IMR-90 (cell line): Measurements from ENCODE around the gene KRTAP10-3. TPM values are rescaled to one million over a fixed set of nuclear protein-coding genes. Genes with fewer than 3 reads are reported as not detected.

ENCODE experiments used
- ATAC-seq: fragments of 200-7000 bp; cut with Tn5 transposase; 2 replicates; pipeline ENCODE4 v1.9.1; 2020; ENCODE audit warnings: low read depth, mild to moderate bottlenecking, moderate library complexity
- BruUV-seq: library from RNA; stranded (reverse); fragments of 400-500 nt; replicated peaks from 2 replicates; lab custom pipeline; 2021; lab: Mats Ljungman, UMichigan
- CTCF ChIA-PET: fragments of 300-600 bp; formaldehyde crosslinking; extraction: SDS; loops from one replicate; lab custom pipeline; 2021; ENCODE audit warnings: antibody characterized with exemption; lab: Yijun Ruan, JAX
- POLR2A ChIA-PET: fragments of 300-600 bp; sonication (Branson Sonifier 250); formaldehyde crosslinking; loops from one replicate; lab custom pipeline; 2022; ENCODE audit warnings: antibody characterized with exemption; ENCODE audit not compliant: unreplicated experiment; lab: Charles Lee
- DNase-seq: peaks from one replicate; pipeline ENCODE4 v3.0.0; 2013
- H2AFZ ChIP-seq: replicated peaks from 2 replicates; pipeline ENCODE3; 2013; ENCODE audit warnings: low read length, mild to moderate bottlenecking; ENCODE audit not compliant: poor library complexity
- H2AK5ac ChIP-seq: 2 replicates; pipeline ENCODE4 v1.6.1; 2013; ENCODE audit warnings: low read depth, low read length, inconsistent platforms
- H2AK9ac ChIP-seq: replicated peaks from 2 replicates; pipeline ENCODE3; 2013; ENCODE audit warnings: mild to moderate bottlenecking, low read depth, low read length, moderate library complexity; ENCODE audit not compliant: poor library complexity
- H2BK120ac ChIP-seq: 2 replicates; pipeline ENCODE4 v1.6.1; 2013; ENCODE audit warnings: low read depth, low read length, inconsistent platforms
- H2BK15ac ChIP-seq: 3 replicates; pipeline ENCODE4 v1.6.1; 2013; ENCODE audit warnings: low read depth, low read length, inconsistent platforms
- H2BK20ac ChIP-seq: 2 replicates; pipeline ENCODE4 v1.6.1; 2013; ENCODE audit warnings: low read depth, mild to moderate bottlenecking, inconsistent platforms, low read length, moderate library complexity
- H2BK5ac ChIP-seq: 2 replicates; pipeline ENCODE4 v1.6.1; 2013; ENCODE audit warnings: mild to moderate bottlenecking, low read depth, low read length, inconsistent platforms; ENCODE audit not compliant: poor library complexity, severe bottlenecking
- H3K14ac ChIP-seq: replicated peaks from 2 replicates; pipeline ENCODE4 v1.6.1; 2013; ENCODE audit warnings: low read depth, low read length, inconsistent platforms
- H3K18ac ChIP-seq: 2 replicates; pipeline ENCODE4 v1.6.1; 2013; ENCODE audit warnings: low read depth, low read length, control low read depth
- H3K23ac ChIP-seq: 2 replicates; pipeline ENCODE4 v1.6.1; 2013; ENCODE audit warnings: low read depth, low read length, inconsistent platforms
- H3K27ac ChIP-seq: 2 replicates; pipeline ENCODE4 v1.5.1; 2013; ENCODE audit warnings: mild to moderate bottlenecking, control low read depth, low read length; ENCODE audit not compliant: insufficient read depth
- H3K27me3 ChIP-seq: 2 replicates; pipeline ENCODE4 v1.6.1; 2013; ENCODE audit warnings: low read length; ENCODE audit not compliant: control insufficient read depth, insufficient read depth
- H3K36me3 ChIP-seq: 2 replicates; pipeline ENCODE4 v1.6.1; 2013; ENCODE audit warnings: low read length, mixed read lengths; ENCODE audit not compliant: control insufficient read depth, insufficient read depth
- H3K4ac ChIP-seq: 2 replicates; pipeline ENCODE4 v1.6.1; 2013; ENCODE audit warnings: low read depth, low read length, inconsistent platforms
- H3K4me1 ChIP-seq: 2 replicates; pipeline ENCODE4 v1.6.1; 2013; ENCODE audit warnings: low read length, mixed read lengths; ENCODE audit not compliant: control insufficient read depth, insufficient read depth
- H3K4me2 ChIP-seq: 2 replicates; pipeline ENCODE4 v1.6.1; 2013; ENCODE audit warnings: low read depth, mild to moderate bottlenecking, control low read depth, low read length, moderate library complexity
- H3K4me3 ChIP-seq: 2 replicates; pipeline ENCODE4 v1.5.1; 2013; ENCODE audit warnings: low read depth, mild to moderate bottlenecking, control low read depth, low read length, moderate library complexity; ENCODE audit not compliant: insufficient read depth
- H3K56ac ChIP-seq: 2 replicates; pipeline ENCODE4 v1.6.1; 2013; ENCODE audit warnings: low read length, inconsistent platforms; ENCODE audit not compliant: insufficient read depth; ENCODE audit errors: extremely low read depth
- H3K79me1 ChIP-seq, 2 experiments: 2 replicates each; pipeline ENCODE4 v1.6.1; 2013; ENCODE audit warnings: low read length in 2 of 2, inconsistent platforms in 1 of 2, low read depth in 1 of 2
- H3K9ac ChIP-seq: 2 replicates; pipeline ENCODE4 v1.6.1; 2013; ENCODE audit warnings: low read depth, low read length, control low read depth
- H3K9me1 ChIP-seq: 2 replicates; pipeline ENCODE4 v1.6.1; 2013; ENCODE audit warnings: low read length, inconsistent platforms; ENCODE audit not compliant: insufficient read depth
- H3K9me3 ChIP-seq: 2 replicates; pipeline ENCODE4 v1.6.1; 2013; ENCODE audit warnings: low read length; ENCODE audit not compliant: control insufficient read depth, insufficient read depth
- H4K20me1 ChIP-seq: 2 replicates; pipeline ENCODE4 v1.6.1; 2013; ENCODE audit warnings: low read length, inconsistent platforms; ENCODE audit not compliant: insufficient read depth
- H4K5ac ChIP-seq: 2 replicates; pipeline ENCODE4 v1.6.1; 2013; ENCODE audit warnings: mild to moderate bottlenecking, low read depth, low read length, control low read depth
- H4K8ac ChIP-seq, 2 experiments: 2 replicates each; pipeline ENCODE4 v1.6.1; 2013; ENCODE audit warnings: low read depth in 2 of 2, low read length in 2 of 2, control low read depth in 1 of 2, inconsistent platforms in 1 of 2
- H4K91ac ChIP-seq: 2 replicates; pipeline ENCODE4 v1.6.1; 2013; ENCODE audit warnings: low read depth, low read length, inconsistent platforms; ENCODE audit not compliant: insufficient read depth
- FOS ChIP-seq: fragments of 150-350 bp; IDR thresholded peaks from 2 replicates; pipeline ENCODE4 v1.6.1; 2016; ENCODE audit warnings: low read depth, low read length
- MXI1 ChIP-seq: IDR thresholded peaks from 2 replicates; pipeline ENCODE4 v1.6.1; 2012; ENCODE audit warnings: low read depth, mild to moderate bottlenecking, low read length, moderate library complexity, borderline replicate concordance
- POLR2A ChIP-seq: IDR thresholded peaks from 2 replicates; pipeline ENCODE4 v1.6.1; 2012; ENCODE audit warnings: mild to moderate bottlenecking, low read depth, low read length
- WGBS, 2 experiments: methylation state at CpG; one replicate each; pipeline versions ENCODE4 v1.1.5 to v1.1.7; 2013; ENCODE audit warnings: missing lambda C conversion rate in 2 of 2; ENCODE audit not compliant: insufficient read length in 1 of 2; ENCODE audit errors: extremely low coverage in 2 of 2; 5-methylcytosine and 5-hydroxymethylcytosine counted together
- dilution Hi-C: fragments of 300-500 bp; cut with HindIII; formaldehyde crosslinking; loops from one replicate; pipeline ENCODE4 v1.14.3; 2018; ENCODE audit warnings: low sequenced_read_pairs; ENCODE audit not compliant: unreplicated experiment
- in situ Hi-C: fragments of 300-500 bp; cut with MboI; formaldehyde crosslinking; loops from 3 replicates; pipeline ENCODE4 v1.14.3; 2019; ENCODE audit warnings: low sequenced_read_pairs, inconsistent platforms, mixed read lengths
- intact Hi-C: fragments of 100-400 bp; cut with micrococcal nuclease; formaldehyde crosslinking; loops from 2 replicates; pipeline ENCODE4 v1.10.0; 2022
- polyA plus RNA-seq, 3 experiments: library from polyadenylated mRNA; depleted of rRNA; stranded (reverse); fragments of >200 nt; gene quantifications; 2 replicates each; pipeline ENCODE4 v1.2.3, GENCODE V29; 2012; ENCODE audit warnings: low replicate concordance in 1 of 3
- total RNA-seq: library from RNA; depleted of rRNA; stranded (reverse); fragments of >200 nt; gene quantifications from 2 replicates; pipeline ENCODE4 v1.2.3, GENCODE V29; 2012
- TF ChIP-seq, protein P1 (sequence below): fragments of 150-350 bp; IDR thresholded peaks from 2 replicates; pipeline ENCODE4 v1.6.1; 2016; ENCODE audit warnings: low read depth, mild to moderate bottlenecking, low read length, moderate library complexity, borderline replicate concordance

KRTAP10-3 gene
- total and polyA plus RNA-seq, 2 of the 4 experiments (the other 2 are of a cell fraction), result not detected

DNA sequence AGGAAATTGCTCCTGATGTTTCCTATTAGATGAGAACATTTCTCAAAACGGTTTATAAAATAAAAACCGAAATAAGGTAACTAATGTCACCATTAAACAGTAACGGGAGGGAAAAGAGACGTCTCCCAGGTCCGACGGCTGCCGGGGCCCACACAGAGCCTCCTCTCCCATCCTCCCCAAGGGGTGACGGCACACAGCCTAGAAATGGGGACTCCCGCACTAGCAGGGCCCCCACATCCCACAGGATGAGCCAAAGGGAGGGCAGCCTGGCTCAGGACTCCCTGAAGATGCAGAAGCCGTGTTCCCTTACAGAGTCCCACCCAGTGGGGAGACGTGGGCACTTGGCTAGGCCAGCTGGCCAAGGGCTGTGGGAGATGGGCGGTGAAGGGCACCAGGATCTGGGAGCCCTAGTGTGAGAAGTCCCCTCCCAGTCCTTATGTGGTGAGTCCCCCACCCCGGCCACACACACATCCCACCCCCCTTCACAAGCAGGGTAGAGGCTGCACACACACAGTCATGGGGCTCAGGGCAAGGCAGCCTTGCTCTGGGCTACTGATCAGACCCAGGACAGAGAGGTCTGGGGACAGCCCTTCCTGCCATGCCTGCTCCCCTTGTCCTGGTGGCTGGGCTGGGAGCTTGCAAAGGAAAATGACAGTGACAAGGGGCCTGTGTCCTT lies 3.3 kb downstream of the KRTAP10-3 start:
- H3K27ac ChIP-seq, result no peak overlapping the region
- H3K14ac ChIP-seq, result no peak overlapping the region
- H2AK5ac ChIP-seq, result no peak overlapping the region
- H2BK5ac ChIP-seq, result no peak overlapping the region
- intact Hi-C loops, result no loop called here
- no peak overlapping the region for H3K18ac ChIP-seq
- dilution Hi-C loops, result no loop called here
- TF ChIP-seq, protein P1, sequence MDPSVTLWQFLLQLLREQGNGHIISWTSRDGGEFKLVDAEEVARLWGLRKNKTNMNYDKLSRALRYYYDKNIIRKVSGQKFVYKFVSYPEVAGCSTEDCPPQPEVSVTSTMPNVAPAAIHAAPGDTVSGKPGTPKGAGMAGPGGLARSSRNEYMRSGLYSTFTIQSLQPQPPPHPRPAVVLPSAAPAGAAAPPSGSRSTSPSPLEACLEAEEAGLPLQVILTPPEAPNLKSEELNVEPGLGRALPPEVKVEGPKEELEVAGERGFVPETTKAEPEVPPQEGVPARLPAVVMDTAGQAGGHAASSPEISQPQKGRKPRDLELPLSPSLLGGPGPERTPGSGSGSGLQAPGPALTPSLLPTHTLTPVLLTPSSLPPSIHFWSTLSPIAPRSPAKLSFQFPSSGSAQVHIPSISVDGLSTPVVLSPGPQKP, result no peak
- TF ChIP-seq MXI1, result no peak
- no peak for TF ChIP-seq FOS
- TF ChIP-seq POLR2A, result no peak
- no peak overlapping the region for H3K56ac ChIP-seq
- no peaks in the 10 kb centered on the region for H3K36me3 ChIP-seq
- no peak overlapping the region for H3K4ac ChIP-seq
- no peaks in the 10 kb centered on the region for H3K4me1 ChIP-seq
- ATAC-seq, result no peak
- H2AK9ac ChIP-seq, result no peak overlapping the region
- no peak overlapping the region for H4K8ac ChIP-seq
- CTCF ChIA-PET, result no interaction called here
- H4K91ac ChIP-seq, result no peak overlapping the region
- H3K23ac ChIP-seq, result no peak overlapping the region
- no peak overlapping the region for H2BK120ac ChIP-seq
- no peak overlapping the region for H3K9ac ChIP-seq
- H3K9me1 ChIP-seq, result no peaks in the 10 kb centered on the region
- WGBS, 2 experiments, result no CpG with 5 or more reads among the region's 13 CpGs
- H4K20me1 ChIP-seq, result no peaks in the 10 kb centered on the region
- DNase-seq, result no peak
- in situ Hi-C loops, result no loop called here
- H3K9me3 ChIP-seq, result no peaks in the 10 kb centered on the region
- H2BK15ac ChIP-seq, result no peak overlapping the region
- H2AFZ ChIP-seq, result no peak overlapping the region
- H3K4me2 ChIP-seq, result no peak overlapping the region
- no peaks in the 10 kb centered on the region for H3K79me1 ChIP-seq
- H3K4me3 ChIP-seq, result no peak overlapping the region
- peaks cover 17% of the 10 kb centered on the region for H3K27me3 ChIP-seq
- H4K5ac ChIP-seq, result no peak overlapping the region
- POLR2A ChIA-PET, result no interaction called here
- no TSS peak for BruUV-seq
- no peak overlapping the region for H2BK20ac ChIP-seq
